GM23248 (cell line): ENCODE measurements around the gene KIF26A.

ENCODE experiments used
- EZH2 ChIP-seq: fragments of 200-600 bp; sonication (generic); IDR thresholded peaks from 2 replicates; pipeline ENCODE4 v1.6.1; 2018; ENCODE audit warnings: antibody characterized with exemption, mild to moderate bottlenecking; ENCODE audit not compliant: insufficient read depth, poor library complexity, severe bottlenecking
- EZH2phosphoT487 ChIP-seq: fragments of 200-600 bp; sonication (generic); IDR thresholded peaks from 2 replicates; pipeline ENCODE4 v1.6.1; 2018; ENCODE audit warnings: antibody characterized with exemption, moderate library complexity, mild to moderate bottlenecking, low read depth; ENCODE audit not compliant: insufficient read depth

DNA sequence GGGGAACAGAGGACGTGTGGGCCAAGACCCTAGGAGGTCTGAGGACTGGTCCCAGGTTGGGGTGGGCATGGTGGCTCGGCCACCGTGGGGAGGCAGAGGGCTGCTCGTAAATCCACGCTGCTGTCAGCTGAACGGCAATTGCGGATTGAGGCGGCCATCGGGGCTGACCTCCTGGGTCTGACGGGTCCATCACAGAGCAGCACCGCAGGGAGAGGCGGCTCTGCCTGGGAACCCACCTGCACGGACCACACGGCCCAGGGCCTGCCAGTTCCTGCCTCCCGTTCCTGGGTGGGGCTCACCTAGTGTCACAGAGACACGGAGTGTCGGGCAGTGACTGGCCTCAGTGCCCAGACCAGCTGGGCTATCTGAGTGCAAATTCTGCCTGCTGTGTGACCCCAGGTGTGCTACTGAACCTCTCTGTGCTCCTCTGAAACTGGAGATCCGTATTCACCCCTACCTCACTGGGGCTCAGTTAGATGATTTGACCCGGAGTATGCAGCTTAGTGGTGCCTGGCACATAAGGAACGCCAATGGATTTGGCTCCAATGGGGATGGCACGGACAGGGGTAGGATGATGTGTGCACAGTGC lies 53.1 kb downstream of the KIF26A start:
- no peak for TF ChIP-seq EZH2
- no peak for TF ChIP-seq EZH2phosphoT487
